DND-41 (cell line): ENCODE data around the gene UBE2QL1.

Experiments
- ATAC-seq: fragments of 200-7000 bp; cut with Tn5 transposase; 3 replicates; pipeline ENCODE4 v1.9.1; 2021; ENCODE audit warnings: low read depth; ENCODE audit not compliant: insufficient read depth
- DNase-seq: peaks from one replicate; pipeline ENCODE4 v3.0.0-alpha.2; 2020
- H2AFZ ChIP-seq: 2 replicates; pipeline ENCODE4 v1.6.0; 2012; ENCODE audit warnings: low read depth, low read length
- H3K27ac ChIP-seq: 2 replicates; pipeline ENCODE4 v1.5.1; 2012; ENCODE audit warnings: low read length, inconsistent platforms
- H3K27me3 ChIP-seq: fragments of 200-600 bp; sonication (generic); 2 replicates; pipeline ENCODE4 v1.6.0; 2012; ENCODE audit warnings: low read length, mild to moderate bottlenecking, inconsistent platforms; ENCODE audit not compliant: insufficient read depth, poor library complexity
- H3K36me3 ChIP-seq: 2 replicates; pipeline ENCODE4 v1.5.1; 2012; ENCODE audit warnings: low read length, inconsistent platforms; ENCODE audit not compliant: insufficient read depth
- H3K4me1 ChIP-seq: 2 replicates; pipeline ENCODE4 v1.5.1; 2012; ENCODE audit warnings: mild to moderate bottlenecking, low read length; ENCODE audit not compliant: insufficient read depth
- H3K4me2 ChIP-seq: 2 replicates; pipeline ENCODE4 v1.6.0; 2012; ENCODE audit warnings: mild to moderate bottlenecking, moderate library complexity, low read length, inconsistent platforms; ENCODE audit not compliant: insufficient read depth
- H3K4me3 ChIP-seq, 2 experiments: fragments of 200-600 bp in 1 of 2; shearing (Covaris generic) in 1 of 2; 2 replicates each; pipeline ENCODE4 v1.5.1; 2012 to 2016; ENCODE audit warnings: inconsistent platforms in 2 of 2, low read length in 2 of 2, mild to moderate bottlenecking in 2 of 2, low read depth in 1 of 2, moderate library complexity in 1 of 2
- H3K79me2 ChIP-seq: 2 replicates; pipeline ENCODE4 v1.6.0; 2012; ENCODE audit warnings: low read length, inconsistent platforms; ENCODE audit not compliant: insufficient read depth
- H3K9ac ChIP-seq: 2 replicates; pipeline ENCODE4 v1.6.0; 2012; ENCODE audit warnings: low read depth, mild to moderate bottlenecking, inconsistent platforms, low read length, moderate library complexity
- H3K9me3 ChIP-seq: 2 replicates; pipeline ENCODE4 v1.5.1; 2012; ENCODE audit warnings: low read length, moderate library complexity, mild to moderate bottlenecking, inconsistent platforms; ENCODE audit not compliant: insufficient read depth, severe bottlenecking
- H4K20me1 ChIP-seq: 2 replicates; pipeline ENCODE4 v1.6.0; 2012; ENCODE audit warnings: low read length; ENCODE audit not compliant: insufficient read depth
- EZH2 ChIP-seq: IDR thresholded peaks from 3 replicates; pipeline ENCODE4 v1.6.1; 2012; ENCODE audit warnings: borderline replicate concordance, low read depth, mild to moderate bottlenecking, moderate library complexity, low read length, inconsistent platforms; ENCODE audit not compliant: severe bottlenecking
- TF ChIP-seq, protein P1 (sequence below): IDR thresholded peaks from 2 replicates; pipeline ENCODE4 v1.5.1; 2012; ENCODE audit warnings: borderline replicate concordance, low read length, moderate library complexity, mild to moderate bottlenecking; ENCODE audit not compliant: poor library complexity, severe bottlenecking; ENCODE audit errors: extremely low read depth

Gene UBE2QL1

DNA sequence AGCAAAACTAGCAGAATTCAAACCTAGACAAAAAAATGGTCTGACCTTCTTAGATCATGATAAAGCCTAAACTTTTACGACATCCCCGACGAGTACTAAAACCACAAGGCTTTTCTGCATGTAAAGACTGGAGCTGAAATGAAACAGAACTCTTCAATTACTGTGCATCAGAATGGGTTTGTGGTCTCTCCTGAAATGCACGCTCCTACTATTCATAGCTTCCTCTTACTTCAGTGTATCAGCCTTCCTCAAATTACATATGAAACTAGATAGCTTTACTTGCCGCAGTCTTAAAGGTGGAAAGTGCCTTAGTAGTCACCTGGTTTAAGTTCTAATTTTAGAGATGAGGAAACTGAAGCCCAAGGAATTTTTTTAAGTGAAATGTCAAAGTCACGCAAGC is 45.7 kb upstream of the UBE2QL1 start:
- Histone ChIP-seq H2AFZ (no peak overlapping the region), H3K4me2 (no peak overlapping the region)

DNA sequence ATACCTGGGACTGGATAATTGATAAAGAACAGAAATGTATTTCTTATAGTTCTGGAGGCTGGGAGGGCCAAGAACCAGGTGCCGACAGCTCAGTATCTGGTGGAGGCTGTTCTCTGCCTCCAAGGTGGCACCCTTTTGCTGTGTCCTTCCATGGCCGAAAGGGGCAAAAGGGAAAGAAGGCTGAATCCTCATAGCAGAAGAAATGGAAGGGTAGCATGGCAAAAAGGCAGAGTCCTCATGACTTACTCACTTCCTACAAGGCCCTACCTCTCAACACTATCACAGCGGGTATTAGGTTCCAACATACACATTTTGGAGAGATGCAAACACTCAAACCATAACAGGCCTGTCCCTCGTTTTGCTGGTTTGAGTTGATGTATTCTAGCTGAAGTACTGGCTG is 45.2 kb upstream of the UBE2QL1 start:
- H3K9ac ChIP-seq, result no peak overlapping the region
- no peak overlapping the region for H3K4me3 ChIP-seq
- H2AFZ ChIP-seq, result no peak overlapping the region
- DNase-seq (no peak), ATAC-seq (no peak)
- H4K20me1 ChIP-seq, result no peaks in the 10 kb centered on the region
- no peaks in the 10 kb centered on the region for H3K4me1 ChIP-seq
- no peaks in the 10 kb centered on the region for H3K79me2 ChIP-seq
- H3K36me3 ChIP-seq, result no peaks in the 10 kb centered on the region
- H3K27me3 ChIP-seq, result no peaks in the 10 kb centered on the region
- TF ChIP-seq, protein P1, sequence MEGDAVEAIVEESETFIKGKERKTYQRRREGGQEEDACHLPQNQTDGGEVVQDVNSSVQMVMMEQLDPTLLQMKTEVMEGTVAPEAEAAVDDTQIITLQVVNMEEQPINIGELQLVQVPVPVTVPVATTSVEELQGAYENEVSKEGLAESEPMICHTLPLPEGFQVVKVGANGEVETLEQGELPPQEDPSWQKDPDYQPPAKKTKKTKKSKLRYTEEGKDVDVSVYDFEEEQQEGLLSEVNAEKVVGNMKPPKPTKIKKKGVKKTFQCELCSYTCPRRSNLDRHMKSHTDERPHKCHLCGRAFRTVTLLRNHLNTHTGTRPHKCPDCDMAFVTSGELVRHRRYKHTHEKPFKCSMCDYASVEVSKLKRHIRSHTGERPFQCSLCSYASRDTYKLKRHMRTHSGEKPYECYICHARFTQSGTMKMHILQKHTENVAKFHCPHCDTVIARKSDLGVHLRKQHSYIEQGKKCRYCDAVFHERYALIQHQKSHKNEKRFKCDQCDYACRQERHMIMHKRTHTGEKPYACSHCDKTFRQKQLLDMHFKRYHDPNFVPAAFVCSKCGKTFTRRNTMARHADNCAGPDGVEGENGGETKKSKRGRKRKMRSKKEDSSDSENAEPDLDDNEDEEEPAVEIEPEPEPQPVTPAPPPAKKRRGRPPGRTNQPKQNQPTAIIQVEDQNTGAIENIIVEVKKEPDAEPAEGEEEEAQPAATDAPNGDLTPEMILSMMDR, result no peak
- no peak for TF ChIP-seq EZH2
- H3K9me3 ChIP-seq, result no peaks in the 10 kb centered on the region
- H3K4me2 ChIP-seq, result no peak overlapping the region
- no peak overlapping the region for H3K27ac ChIP-seq

More for the DNA sequence above, 45.7 kb upstream of the UBE2QL1 start:
- ATAC-seq (no peak), DNase-seq (no peak)
- Histone ChIP-seq H3K36me3 (no peaks in the 10 kb centered on the region), H3K27ac (no peak overlapping the region), H3K4me1 (no peaks in the 10 kb centered on the region), H3K9me3 (no peaks in the 10 kb centered on the region), H3K27me3 (no peaks in the 10 kb centered on the region), H4K20me1 (no peaks in the 10 kb centered on the region), H3K79me2 (no peaks in the 10 kb centered on the region), H3K4me3 (no peak overlapping the region), H3K9ac (no peak overlapping the region)
- TF ChIP-seq, protein P1, result no peak
- no peak for TF ChIP-seq EZH2

- no peak overlapping the region for H2AFZ ChIP-seq
- TF ChIP-seq, protein P1, result no peak
- no peak for TF ChIP-seq EZH2
- no peaks in the 10 kb centered on the region for H3K4me1 ChIP-seq
- H3K27ac ChIP-seq, result no peak overlapping the region
- no peak for ATAC-seq
- no peaks in the 10 kb centered on the region for H3K79me2 ChIP-seq
- no peaks in the 10 kb centered on the region for H3K36me3 ChIP-seq
- no peaks in the 10 kb centered on the region for H3K9me3 ChIP-seq
- DNase-seq, result no peak
- no peak overlapping the region for H3K4me3 ChIP-seq
- no peaks in the 10 kb centered on the region for H4K20me1 ChIP-seq
- H3K27me3 ChIP-seq, result no peaks in the 10 kb centered on the region
- no peak overlapping the region for H3K9ac ChIP-seq
- H3K4me2 ChIP-seq, result no peak overlapping the region
These were observed 44.5 kb upstream of the UBE2QL1 start for GRCh38 chr5:6404129-6404528.

- H3K9me3 ChIP-seq, result no peaks in the 10 kb centered on the region
These were observed 43.1 kb upstream of the UBE2QL1 start for GRCh38 chr5:6405591-6405990.

More at GRCh38 chr5:6405591-6405990, 43.1 kb upstream of the UBE2QL1 start:
- H3K9ac ChIP-seq, result no peak overlapping the region
- no peak for ATAC-seq
- H2AFZ ChIP-seq, result no peak overlapping the region
- H3K36me3 ChIP-seq, result no peaks in the 10 kb centered on the region
- H3K79me2 ChIP-seq, result no peaks in the 10 kb centered on the region
- H4K20me1 ChIP-seq, result no peaks in the 10 kb centered on the region
- H3K4me1 ChIP-seq, result no peaks in the 10 kb centered on the region
- no peak overlapping the region for H3K4me3 ChIP-seq
- no peak for DNase-seq
- H3K4me2 ChIP-seq, result no peak overlapping the region
- no peak for TF ChIP-seq EZH2
- TF ChIP-seq, protein P1, result no peak
- H3K27ac ChIP-seq, result no peak overlapping the region
- no peaks in the 10 kb centered on the region for H3K27me3 ChIP-seq
